Peyer's patch (tissue), 4 donors: Measurements from ENCODE around the gene ALDH4A1. TPM values are rescaled to one million over a fixed set of nuclear protein-coding genes. Genes with fewer than 3 reads are reported as not detected.

Source experiments
- DNase-seq, 3 donors: peaks; one replicate each; pipeline ENCODE4 v3.0.0-alpha.2; 2017 to 2019
- H3K27ac ChIP-seq, 4 donors: fragments of 200-600 bp; sonication (generic); one replicate each; pipeline ENCODE4 v1.5.1; 2016 to 2019
- H3K27me3 ChIP-seq, 2 donors: fragments of 200-600 bp; sonication (generic); one replicate each; pipeline ENCODE4 v1.5.1; 2019
- H3K36me3 ChIP-seq, 3 donors: fragments of 200-600 bp; sonication (generic); one replicate each; pipeline ENCODE4 v1.5.1; 2016 to 2019
- H3K4me1 ChIP-seq, 4 donors: fragments of 200-600 bp; sonication (generic); one replicate each; pipeline ENCODE4 v1.5.1; 2016 to 2019
- H3K4me3 ChIP-seq, 4 donors: fragments of 200-600 bp; sonication (generic); 1 replicate in 3 of 4; 2 replicates in 1 of 4; pipeline ENCODE4 v1.5.1; 2016 to 2019; ENCODE audit warnings: mild to moderate bottlenecking in 1 of 4
- H3K9me3 ChIP-seq, 4 donors: fragments of 200-600 bp; sonication (generic); one replicate each; pipeline ENCODE4 v1.5.1; 2016 to 2019; ENCODE audit warnings: mild to moderate bottlenecking in 1 of 4
- POLR2A ChIP-seq, 2 donors: fragments of 450-650 bp; IDR thresholded peaks; one replicate each; pipeline ENCODE4 v1.5.1; 2017; ENCODE audit warnings: antibody characterized with exemption in 2 of 2, mild to moderate bottlenecking in 2 of 2, moderate library complexity in 2 of 2
- total RNA-seq, 4 donors: library from RNA; depleted of rRNA; stranded (reverse); fragments of >200 nt; gene quantifications; one replicate each; pipeline ENCODE4 v1.1.0, GENCODE V29; 2016
- TF ChIP-seq, protein P1 (sequence below), 6 experiments: fragments of 450-650 bp in 4 of 6; fragments of 200-600 bp in 2 of 6; sonication (generic) in 1 of 6; IDR thresholded peaks; one replicate each; pipeline ENCODE4 v1.5.1; 2017 to 2019; ENCODE audit warnings: antibody characterized with exemption in 6 of 6, mild to moderate bottlenecking in 3 of 6, moderate library complexity in 1 of 6

The ALDH4A1 gene
- total RNA-seq, 4 donors from 2014 or later = 2.8 to 5.8 (median 4.1) TPM

DNA sequence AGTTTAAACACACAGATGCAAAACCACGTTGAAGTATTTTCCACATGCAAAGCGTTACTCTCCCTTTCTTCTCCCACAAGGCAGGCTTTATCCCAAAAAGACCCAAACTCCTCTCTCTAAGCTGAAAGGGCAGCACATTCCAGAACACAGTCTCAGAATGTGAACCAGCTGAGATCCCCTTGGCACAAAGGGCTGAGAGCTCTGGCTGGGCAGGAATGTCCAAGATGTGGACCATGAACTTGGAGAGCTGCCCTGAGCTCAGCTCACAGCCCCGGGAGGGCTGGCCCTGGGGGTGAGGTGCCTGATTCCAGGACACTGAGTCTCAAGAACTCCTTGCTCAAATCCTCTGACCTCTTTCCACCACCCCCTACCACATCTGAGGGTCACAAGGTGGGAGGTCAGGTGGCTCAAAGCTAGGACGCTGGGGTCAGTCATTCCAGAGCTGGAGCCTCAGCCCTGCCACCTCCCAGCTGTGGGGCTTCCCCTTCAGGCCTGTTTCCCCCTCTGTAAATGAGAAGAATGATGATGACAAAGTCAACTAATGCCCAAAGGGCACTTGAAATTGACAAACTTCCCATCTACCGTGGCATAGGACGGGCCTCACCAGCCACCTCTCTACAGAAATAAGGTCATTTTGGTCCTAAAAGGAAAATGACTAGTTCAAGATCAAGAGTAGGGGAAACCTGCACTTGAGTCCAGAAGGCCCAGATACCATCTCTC is 11.5 kb downstream of the ALDH4A1 start:
- Histone ChIP-seq H3K27ac (no peak overlapping the region), H3K27me3 (no peaks in the 10 kb centered on the region), H3K36me3 (no peaks in the 10 kb centered on the region), H3K4me1 (no peaks in the 10 kb centered on the region), H3K4me3 (no peak overlapping the region), H3K9me3 (no peaks in the 10 kb centered on the region)
- no peak for DNase-seq
- TF ChIP-seq, protein P1, sequence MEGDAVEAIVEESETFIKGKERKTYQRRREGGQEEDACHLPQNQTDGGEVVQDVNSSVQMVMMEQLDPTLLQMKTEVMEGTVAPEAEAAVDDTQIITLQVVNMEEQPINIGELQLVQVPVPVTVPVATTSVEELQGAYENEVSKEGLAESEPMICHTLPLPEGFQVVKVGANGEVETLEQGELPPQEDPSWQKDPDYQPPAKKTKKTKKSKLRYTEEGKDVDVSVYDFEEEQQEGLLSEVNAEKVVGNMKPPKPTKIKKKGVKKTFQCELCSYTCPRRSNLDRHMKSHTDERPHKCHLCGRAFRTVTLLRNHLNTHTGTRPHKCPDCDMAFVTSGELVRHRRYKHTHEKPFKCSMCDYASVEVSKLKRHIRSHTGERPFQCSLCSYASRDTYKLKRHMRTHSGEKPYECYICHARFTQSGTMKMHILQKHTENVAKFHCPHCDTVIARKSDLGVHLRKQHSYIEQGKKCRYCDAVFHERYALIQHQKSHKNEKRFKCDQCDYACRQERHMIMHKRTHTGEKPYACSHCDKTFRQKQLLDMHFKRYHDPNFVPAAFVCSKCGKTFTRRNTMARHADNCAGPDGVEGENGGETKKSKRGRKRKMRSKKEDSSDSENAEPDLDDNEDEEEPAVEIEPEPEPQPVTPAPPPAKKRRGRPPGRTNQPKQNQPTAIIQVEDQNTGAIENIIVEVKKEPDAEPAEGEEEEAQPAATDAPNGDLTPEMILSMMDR (IDR thresholded peaks at IDR 0.05) = no peak
- TF ChIP-seq POLR2A (IDR thresholded peaks at IDR 0.05) = no peak

DNA sequence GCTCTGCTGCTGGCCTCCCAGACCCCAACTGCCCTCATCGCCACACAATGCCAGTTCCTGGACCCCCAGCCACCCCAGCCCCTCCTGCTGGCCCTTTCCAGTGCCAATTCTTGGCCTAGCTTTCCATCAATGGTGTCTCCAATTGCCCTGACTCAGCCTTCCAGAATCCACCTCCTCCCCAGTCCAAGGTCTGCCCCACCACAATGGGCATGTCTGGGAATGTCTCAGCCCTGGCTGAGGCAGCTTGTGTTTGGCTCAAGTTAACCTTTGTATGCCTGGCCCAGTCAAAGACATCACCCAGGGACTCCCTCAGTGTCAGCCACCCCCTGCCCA is 16.4 kb downstream of the ALDH4A1 start:
- no peaks in the 10 kb centered on the region for H3K9me3 ChIP-seq
- no peaks in the 10 kb centered on the region for H3K4me1 ChIP-seq
- H3K4me3 ChIP-seq = no peak overlapping the region
- TF ChIP-seq, protein P1 (IDR thresholded peaks at IDR 0.05) = no peak
- TF ChIP-seq POLR2A (IDR thresholded peaks at IDR 0.05) = no peak
- H3K36me3 ChIP-seq = no peaks in the 10 kb centered on the region
- H3K27me3 ChIP-seq = no peaks in the 10 kb centered on the region
- H3K27ac ChIP-seq = no peak overlapping the region
- peak in 1 of 3 donors; percentile 57 for DNase-seq

DNA sequence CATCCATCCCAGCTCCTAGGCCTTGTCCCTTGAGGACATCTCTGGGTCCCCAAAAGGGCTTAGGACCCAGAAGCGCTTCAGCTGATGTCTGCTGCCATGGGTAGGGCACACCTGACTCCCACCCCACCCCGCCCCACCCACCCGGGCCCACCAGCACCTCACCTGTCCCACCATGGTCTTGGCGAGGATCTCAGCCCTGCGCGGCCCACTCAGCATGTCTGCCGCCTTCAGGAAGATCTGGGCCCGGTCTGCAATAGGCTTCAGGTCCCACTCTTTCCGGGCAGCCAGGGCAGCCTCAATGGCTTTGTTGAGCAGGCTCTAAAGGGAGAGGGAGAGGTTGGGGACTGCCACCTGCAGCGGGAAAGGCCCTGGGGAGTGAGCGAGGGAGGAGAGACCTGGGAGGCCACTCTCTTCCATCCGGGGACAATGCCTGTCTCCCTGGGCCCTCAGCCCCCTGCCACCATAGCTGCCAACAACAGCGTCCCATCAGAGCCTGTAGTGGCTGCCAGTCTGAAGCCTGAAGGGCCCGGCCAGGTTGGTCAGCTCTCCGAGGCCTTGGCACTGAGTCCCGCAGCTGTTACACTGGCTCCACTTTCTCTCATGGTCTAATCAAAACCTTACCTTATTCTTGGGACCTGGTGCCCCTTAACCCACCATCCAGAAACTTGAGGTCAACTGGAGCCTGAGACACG is 16.9 kb downstream of the ALDH4A1 start:
- TF ChIP-seq, protein P1 (IDR thresholded peaks at IDR 0.05) = no peak
- TF ChIP-seq POLR2A (IDR thresholded peaks at IDR 0.05) = no peak
- Histone ChIP-seq H3K4me1 (no peaks in the 10 kb centered on the region), H3K36me3 (no peaks in the 10 kb centered on the region), H3K27me3 (no peaks in the 10 kb centered on the region), H3K4me3 (no peak overlapping the region), H3K9me3 (no peaks in the 10 kb centered on the region), H3K27ac (no peak overlapping the region)
- no peak for DNase-seq

DNA sequence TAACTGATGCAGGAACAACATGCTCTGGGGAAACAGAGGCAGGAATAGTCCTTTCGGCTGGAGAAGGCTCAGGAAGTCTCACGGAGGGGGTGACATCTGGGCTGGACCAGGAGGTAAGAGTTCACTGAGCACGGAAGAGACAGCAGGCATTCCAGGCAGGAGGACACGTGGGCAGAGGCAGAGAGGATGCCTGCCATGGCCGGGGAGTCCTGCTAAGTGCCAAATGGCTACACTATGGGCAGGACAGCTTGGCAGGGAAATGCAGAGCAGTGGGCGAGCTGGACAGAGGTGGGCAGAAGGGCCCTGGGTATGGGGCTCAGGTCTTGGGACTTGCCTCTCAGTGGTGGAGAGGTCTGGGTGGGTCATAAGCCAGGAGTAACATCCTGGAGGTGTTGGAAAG is 17.6 kb downstream of the ALDH4A1 start:
- H3K36me3 ChIP-seq = no peaks in the 10 kb centered on the region
- H3K27ac ChIP-seq = no peak overlapping the region
- no peak for DNase-seq
- no peaks in the 10 kb centered on the region for H3K4me1 ChIP-seq
- H3K9me3 ChIP-seq = no peaks in the 10 kb centered on the region
- H3K27me3 ChIP-seq = no peaks in the 10 kb centered on the region
- H3K4me3 ChIP-seq = no peak overlapping the region
- TF ChIP-seq POLR2A (IDR thresholded peaks at IDR 0.05) = no peak
- TF ChIP-seq, protein P1 (IDR thresholded peaks at IDR 0.05) = no peak

DNA sequence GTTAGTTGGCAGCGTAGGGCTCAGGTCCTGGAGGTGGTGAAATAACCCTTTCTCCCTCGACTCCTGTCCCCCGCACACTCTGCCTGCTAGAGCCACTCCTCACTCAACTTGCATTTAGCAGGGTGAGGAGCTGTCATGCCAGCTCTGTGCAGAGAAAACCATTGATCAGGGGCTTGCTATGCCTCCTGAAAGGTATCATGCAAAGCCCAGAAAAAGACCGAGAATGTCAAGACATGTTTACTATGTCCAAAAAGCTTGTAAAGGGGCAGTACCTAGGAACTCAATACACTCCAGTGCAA is 18.0 kb downstream of the ALDH4A1 start:
- Histone ChIP-seq H3K4me3 (no peak overlapping the region), H3K27ac (no peak overlapping the region), H3K4me1 (no peaks in the 10 kb centered on the region), H3K9me3 (no peaks in the 10 kb centered on the region), H3K27me3 (no peaks in the 10 kb centered on the region), H3K36me3 (no peaks in the 10 kb centered on the region)
- TF ChIP-seq, protein P1 (IDR thresholded peaks at IDR 0.05) = no peak
- TF ChIP-seq POLR2A (IDR thresholded peaks at IDR 0.05) = no peak
- no peak for DNase-seq
